Lower leg skin (tissue), 3 donors: ENCODE results near the gene WNK2.

Experiments
- POLR2A ChIP-seq, 2 donors: fragments of 450-650 bp; IDR thresholded peaks; one replicate each; pipeline ENCODE4 v1.6.1; 2016 to 2017; ENCODE audit warnings: antibody characterized with exemption in 2 of 2, mild to moderate bottlenecking in 1 of 2, moderate library complexity in 1 of 2
- TF ChIP-seq, protein P1 (sequence below), 3 donors: fragments of 450-650 bp; IDR thresholded peaks; one replicate each; pipeline ENCODE4 v1.5.1; 2016; ENCODE audit warnings: antibody characterized with exemption in 3 of 3, mild to moderate bottlenecking in 3 of 3, moderate library complexity in 2 of 3

DNA sequence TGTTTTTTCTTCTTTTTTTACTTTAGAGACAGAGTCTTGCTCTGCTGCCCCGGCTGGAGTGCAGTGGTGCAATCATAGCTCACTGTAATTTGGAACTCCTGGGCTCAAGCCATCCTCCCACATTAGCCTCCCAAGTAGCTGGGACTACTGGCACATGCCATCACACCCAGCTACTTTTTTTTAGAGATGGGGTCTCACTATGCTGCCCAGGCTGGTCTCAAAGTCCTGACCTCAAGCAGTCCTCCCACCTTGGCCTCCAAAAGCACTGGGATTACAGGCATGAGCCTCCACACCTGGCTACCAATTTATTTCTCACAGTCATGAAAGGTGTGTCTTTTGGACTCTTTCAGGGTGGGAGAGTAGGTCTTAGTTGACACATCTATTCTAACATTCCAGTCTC is 184.5 kb downstream of the WNK2 start:
- TF ChIP-seq, protein P1, sequence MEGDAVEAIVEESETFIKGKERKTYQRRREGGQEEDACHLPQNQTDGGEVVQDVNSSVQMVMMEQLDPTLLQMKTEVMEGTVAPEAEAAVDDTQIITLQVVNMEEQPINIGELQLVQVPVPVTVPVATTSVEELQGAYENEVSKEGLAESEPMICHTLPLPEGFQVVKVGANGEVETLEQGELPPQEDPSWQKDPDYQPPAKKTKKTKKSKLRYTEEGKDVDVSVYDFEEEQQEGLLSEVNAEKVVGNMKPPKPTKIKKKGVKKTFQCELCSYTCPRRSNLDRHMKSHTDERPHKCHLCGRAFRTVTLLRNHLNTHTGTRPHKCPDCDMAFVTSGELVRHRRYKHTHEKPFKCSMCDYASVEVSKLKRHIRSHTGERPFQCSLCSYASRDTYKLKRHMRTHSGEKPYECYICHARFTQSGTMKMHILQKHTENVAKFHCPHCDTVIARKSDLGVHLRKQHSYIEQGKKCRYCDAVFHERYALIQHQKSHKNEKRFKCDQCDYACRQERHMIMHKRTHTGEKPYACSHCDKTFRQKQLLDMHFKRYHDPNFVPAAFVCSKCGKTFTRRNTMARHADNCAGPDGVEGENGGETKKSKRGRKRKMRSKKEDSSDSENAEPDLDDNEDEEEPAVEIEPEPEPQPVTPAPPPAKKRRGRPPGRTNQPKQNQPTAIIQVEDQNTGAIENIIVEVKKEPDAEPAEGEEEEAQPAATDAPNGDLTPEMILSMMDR (IDR thresholded peaks at IDR 0.05), result no peak
- TF ChIP-seq POLR2A (IDR thresholded peaks at IDR 0.05), result no peak
